GM19455 (cell line): ENCODE data around the gene ABTB2.
"Not testable (repeated sequence)": the region's sequence is repeated elsewhere in the genome, so short reads cannot be mapped to it uniquely, and the experiment has no call there.

ENCODE experiments used
- ATAC-seq: cut with Tn5 transposase; IDR thresholded peaks from one replicate; pipeline ENCODE4 v1.9.1; 2021; ENCODE audit not compliant: unreplicated experiment

The ABTB2 gene

GRCh38 chr11:34218756-34219155, 139.1 kb downstream of the ABTB2 start:
- not testable (repeated sequence) for ATAC-seq

GRCh38 chr11:34218067-34218466, 139.7 kb downstream of the ABTB2 start:
- no peak for ATAC-seq

GRCh38 chr11:34216706-34217105, 141.1 kb downstream of the ABTB2 start:
- ATAC-seq, result no peak

- no peak for ATAC-seq
Measured at GRCh38 chr11:34215806-34216453, 141.9 kb downstream of the ABTB2 start.

DNA sequence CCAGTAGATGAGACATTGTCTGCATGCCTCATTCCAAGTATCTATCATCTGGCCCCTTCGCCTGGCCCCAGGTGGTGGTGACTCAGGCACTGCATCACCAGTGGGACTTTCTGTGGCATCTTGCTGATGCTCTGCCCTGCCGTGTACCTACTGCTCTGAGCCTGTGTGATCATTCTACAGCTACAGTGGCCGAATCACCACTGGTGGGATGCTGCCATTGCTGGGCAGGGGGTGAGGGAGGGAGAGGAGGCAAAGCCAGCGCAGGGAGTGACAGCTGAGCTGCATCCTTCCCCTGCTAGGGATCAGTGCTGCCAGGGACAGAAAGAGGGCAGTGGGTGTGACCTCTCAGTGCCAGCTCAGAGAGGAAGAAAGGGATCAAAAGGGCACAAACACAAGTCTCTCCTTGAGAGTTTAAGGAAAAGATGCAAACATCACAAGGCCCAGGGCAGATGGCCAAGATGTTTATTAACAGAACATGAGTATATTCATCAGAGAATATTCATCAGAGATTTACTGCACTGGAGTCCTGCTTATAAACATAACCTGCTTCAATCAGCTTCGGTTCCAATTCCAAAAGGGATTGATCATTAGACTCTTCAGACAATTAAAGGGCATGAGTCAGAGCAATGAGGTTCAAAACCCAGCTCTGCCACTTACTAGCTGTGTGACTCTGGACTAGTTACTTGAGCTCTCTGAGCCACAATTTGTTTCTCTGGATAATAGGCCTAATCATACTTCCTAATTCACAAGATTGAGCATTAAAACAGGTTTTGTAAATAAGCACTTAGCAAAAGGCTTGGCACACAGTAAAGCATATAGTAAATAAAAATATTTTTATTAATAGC, 142.6 kb downstream of the ABTB2 start:
- ATAC-seq, result no peak

GRCh38 chr11:34213366-34213765, 144.4 kb downstream of the ABTB2 start:
- no peak for ATAC-seq

- ATAC-seq, result no peak
Measured at GRCh38 chr11:34212566-34212965, 145.2 kb downstream of the ABTB2 start.

GRCh38 chr11:34209809-34210208, 148.0 kb downstream of the ABTB2 start:
- ATAC-seq, result no peak

- no peak for ATAC-seq
Measured at GRCh38 chr11:34208266-34209135, 149.3 kb downstream of the ABTB2 start.

GRCh38 chr11:34207487-34208180, 150.2 kb downstream of the ABTB2 start:
- no peak for ATAC-seq

DNA sequence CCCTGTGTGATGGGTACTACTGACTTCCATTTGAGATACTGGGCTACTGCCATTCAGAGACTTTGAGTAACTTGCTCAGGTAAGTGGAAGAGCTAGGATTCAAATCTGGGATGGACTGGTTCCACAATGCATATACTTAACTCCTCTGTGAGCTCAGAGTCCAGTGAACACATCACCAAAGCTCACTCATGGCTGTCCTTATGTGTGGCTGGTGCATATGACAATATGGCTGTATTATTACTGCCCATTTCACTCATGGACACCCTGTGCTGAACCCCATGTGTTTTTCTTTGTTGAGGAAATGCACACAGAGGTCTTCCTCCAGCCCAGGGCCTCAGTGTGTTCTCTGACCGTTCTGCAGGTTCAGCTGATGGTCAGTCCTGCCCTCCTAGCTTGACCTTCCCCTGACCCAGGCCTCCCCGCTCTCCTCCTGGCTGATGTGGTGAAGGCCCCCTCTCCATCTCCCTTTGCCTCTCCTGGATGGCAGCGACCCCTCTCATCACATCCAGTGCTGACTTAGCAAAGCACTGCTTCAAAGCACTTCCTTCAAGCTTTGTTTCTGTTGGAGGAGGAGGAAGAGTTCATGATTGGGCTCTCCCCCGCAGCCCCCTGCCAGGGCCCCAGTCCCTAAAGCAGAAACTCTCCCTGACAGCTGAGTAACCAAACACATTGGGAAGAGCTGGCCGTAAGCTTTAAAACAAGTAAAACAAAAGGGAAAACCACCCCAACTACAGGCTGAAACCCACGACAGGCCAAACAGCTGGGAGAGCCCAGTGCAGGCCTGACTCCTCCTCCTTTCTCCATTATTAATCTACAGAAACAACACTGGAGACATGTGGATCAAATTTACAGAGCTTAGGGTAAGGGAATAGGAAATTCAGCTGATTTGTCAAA, 151.2 kb downstream of the ABTB2 start:
- ATAC-seq, result no peak

DNA sequence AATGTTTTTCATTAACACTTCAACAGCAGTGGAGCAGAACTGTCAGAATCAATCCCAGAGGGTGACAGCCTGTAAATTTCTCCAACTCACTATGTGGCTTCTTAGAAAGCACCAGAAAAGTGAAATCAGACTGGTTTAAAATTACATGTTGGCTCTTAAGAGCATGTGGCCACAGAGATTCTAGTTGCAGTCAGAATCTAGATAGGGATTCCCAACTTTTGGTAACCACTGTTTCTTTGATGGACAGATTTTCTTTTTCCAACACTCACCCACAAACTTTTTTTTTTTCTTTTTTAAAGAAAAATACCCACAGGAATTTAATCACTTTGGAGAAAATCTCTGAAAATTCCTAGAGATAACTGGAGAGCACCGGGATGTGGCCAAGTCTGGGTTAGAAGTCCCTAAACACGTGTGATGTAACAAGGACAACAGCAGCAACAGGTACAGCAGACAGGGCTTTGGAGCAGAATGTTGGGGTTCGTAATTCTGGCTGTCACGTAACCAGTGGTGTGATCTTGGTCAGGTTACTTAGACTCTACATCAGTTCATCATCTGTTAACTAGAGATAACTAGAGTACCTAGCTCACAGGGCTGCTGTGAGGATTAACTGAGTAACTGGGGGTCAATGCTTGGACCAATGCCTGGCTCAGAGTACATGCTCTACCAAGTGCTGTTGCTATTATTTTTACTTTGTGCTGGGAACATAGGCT, 152.3 kb downstream of the ABTB2 start:
- no peak for ATAC-seq

DNA sequence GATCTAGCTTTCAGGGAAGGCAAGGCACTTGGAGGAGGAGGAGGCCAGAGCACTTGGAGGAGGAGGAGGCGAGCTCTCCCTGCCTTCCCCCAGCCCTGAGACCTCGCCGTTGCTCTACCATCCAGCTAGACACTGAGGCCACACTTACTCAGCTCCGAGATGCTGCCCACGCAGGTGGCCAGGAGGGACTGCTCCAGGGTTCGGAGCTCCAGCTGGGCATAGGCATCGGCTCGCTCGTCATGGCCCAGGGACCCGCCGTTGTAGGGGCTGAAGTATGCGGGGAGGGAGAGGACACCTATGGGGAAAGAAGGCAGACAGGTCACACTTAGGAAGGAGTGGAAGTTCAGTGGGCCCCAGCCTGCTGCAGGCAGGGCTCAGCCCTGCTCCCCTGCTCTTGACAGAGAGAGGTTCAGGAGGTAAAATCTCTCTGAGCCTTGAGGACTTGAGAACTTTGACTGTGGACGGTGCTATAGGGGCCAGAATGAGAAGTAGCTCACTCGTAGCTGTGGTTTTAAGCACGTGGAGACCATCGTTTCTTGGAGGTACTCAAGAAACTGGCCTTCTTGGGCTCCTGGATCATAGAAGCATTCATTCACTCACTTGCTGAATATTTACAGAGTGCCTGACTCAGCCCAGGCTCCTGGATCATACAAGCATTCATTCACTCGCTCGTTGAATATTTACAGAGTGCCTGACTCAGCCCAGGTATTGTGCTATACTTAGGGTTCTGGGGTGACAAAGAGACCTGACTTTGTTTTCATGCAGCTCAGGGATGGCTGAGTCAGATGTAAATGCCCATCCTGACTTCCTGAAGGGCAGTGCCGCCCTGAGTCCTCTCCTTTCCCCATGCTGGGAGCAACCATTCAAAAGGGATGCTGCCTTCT, 153.2 kb downstream of the ABTB2 start:
- no peak for ATAC-seq

DNA sequence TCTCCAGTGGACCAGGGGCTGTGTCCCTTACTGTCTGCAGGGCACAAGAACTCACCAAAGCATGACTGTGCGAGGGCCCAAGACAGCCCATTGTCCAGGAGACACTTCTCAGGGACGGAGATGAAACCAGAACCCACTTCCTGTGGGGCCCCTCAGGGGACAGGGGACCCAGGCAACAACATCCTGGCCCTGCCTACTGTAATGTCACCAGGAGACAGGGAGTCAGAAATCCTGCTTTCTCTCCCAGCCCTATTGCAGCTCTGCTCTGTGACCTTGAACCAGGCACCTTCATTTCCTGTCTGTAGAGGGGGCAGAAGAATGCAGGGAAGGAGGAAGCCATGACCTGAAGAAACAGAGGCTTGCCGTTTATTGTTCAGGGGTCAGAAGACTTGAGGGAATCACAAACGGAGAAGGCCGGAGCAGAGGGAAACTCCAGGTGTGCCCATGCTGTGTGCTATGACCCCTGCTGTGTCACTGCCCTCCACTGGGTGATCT, 154.4 kb downstream of the ABTB2 start:
- no peak for ATAC-seq

- ATAC-seq, result no peak
Measured at GRCh38 chr11:34201129-34201528, 156.7 kb downstream of the ABTB2 start.

DNA sequence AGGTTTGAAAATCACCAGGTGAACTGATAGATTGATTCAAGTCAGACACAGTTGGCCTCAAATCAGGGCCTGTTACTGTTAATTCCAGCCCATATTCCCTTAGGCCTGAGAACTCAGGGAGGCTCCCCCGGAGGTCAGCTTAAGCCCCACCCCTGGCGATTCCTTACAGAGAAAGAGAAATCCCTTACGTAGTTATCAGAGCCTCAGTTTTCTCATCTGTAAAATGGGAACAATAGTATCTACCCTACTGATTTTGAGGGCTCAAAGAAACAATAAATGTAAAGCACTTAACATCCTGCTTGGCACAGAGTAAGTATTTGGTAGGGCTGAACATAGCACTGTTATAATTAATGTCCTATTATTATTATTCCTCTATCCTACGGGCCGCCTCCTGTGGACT, 158.3 kb downstream of the ABTB2 start:
- no peak for ATAC-seq

DNA sequence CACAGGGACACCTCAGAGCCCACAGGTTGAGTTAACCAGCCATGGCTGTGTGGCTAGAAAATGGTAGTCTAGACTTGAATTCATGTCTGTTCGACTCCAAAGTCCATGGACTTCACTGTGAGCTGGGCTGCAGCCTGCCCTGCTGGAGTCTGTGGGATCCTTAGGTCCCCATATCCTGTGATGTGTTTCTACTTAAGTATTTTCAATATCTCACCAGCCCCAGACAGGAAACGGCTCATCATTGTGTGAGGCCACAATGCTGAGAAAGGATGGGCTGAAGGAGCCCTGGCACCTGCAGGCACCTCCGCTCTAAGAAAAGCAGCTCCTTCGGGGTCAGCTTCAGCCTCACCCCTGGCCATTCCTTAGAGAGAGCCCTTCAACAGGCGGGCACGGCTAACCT, 159.3 kb downstream of the ABTB2 start:
- ATAC-seq, result no peak

- ATAC-seq, result no peak
Measured at GRCh38 chr11:34197256-34197655, 160.6 kb downstream of the ABTB2 start.
